PC-3 (cell line): ENCODE results near the gene C12orf54. TPM values are rescaled to one million over a fixed set of nuclear protein-coding genes. Genes with fewer than 3 reads are reported as not detected.
"Not testable (repeated sequence)": the region's sequence is repeated elsewhere in the genome, so short reads cannot be mapped to it uniquely, and the experiment has no call there.

Experiments used
- ATAC-seq: fragments of 200-7000 bp; cut with Tn5 transposase; 2 replicates; pipeline ENCODE4 v1.9.1; 2020; ENCODE audit warnings: mild to moderate bottlenecking, moderate library complexity
- BruUV-seq: library from RNA; stranded (reverse); fragments of 400-500 nt; replicated peaks from 2 replicates; lab custom pipeline; 2021; lab: Mats Ljungman, UMichigan
- CTCF ChIA-PET: fragments of 300-600 bp; sonication (Branson Sonifier 250); formaldehyde crosslinking; loops from one replicate; lab custom pipeline; 2022; ENCODE audit warnings: antibody characterized with exemption; lab: Charles Lee
- POLR2A ChIA-PET: fragments of 300-600 bp; sonication (Branson Sonifier 250); formaldehyde crosslinking; loops from one replicate; lab custom pipeline; 2022; ENCODE audit warnings: antibody characterized with exemption; ENCODE audit not compliant: unreplicated experiment; lab: Charles Lee
- DNase-seq: peaks from one replicate; pipeline ENCODE4 v3.0.0-alpha.2; 2015
- H2AFZ ChIP-seq: fragments of 300-600 bp; sonication (generic); 2 replicates; pipeline ENCODE4 v1.6.0; 2016; ENCODE audit warnings: antibody characterized with exemption, low read length
- H3F3A ChIP-seq: fragments of 300-600 bp; sonication (generic); one replicate; pipeline ENCODE4 v1.6.0; 2017; ENCODE audit warnings: antibody characterized with exemption, low read length, control low read depth, mild to moderate bottlenecking; ENCODE audit not compliant: unreplicated experiment
- H3K27ac ChIP-seq: fragments of 300-600 bp; sonication (generic); 2 replicates; pipeline ENCODE4 v1.5.1; 2016; ENCODE audit warnings: mild to moderate bottlenecking, low read length
- H3K27me3 ChIP-seq: fragments of 300-600 bp; sonication (generic); 2 replicates; pipeline ENCODE4 v1.6.1; 2016; ENCODE audit warnings: low read length, mixed read lengths
- H3K36me3 ChIP-seq: fragments of 300-600 bp; sonication (generic); 2 replicates; pipeline ENCODE4 v1.6.1; 2016; ENCODE audit warnings: low read depth, mixed run types, low read length, mixed read lengths
- H3K4me1 ChIP-seq: fragments of 300-600 bp; sonication (generic); 2 replicates; pipeline ENCODE4 v1.5.1; 2016; ENCODE audit warnings: low read length; ENCODE audit not compliant: insufficient read depth
- H3K4me2 ChIP-seq: fragments of 300-600 bp; sonication (generic); 2 replicates; pipeline ENCODE4 v1.6.0; 2016; ENCODE audit warnings: low read length
- H3K4me3 ChIP-seq: fragments of 300-600 bp; sonication (generic); 2 replicates; pipeline ENCODE4 v1.5.1; 2016; ENCODE audit warnings: mild to moderate bottlenecking, low read length, mixed read lengths
- H3K79me2 ChIP-seq: fragments of 300-600 bp; sonication (generic); 2 replicates; pipeline ENCODE4 v1.6.1; 2017; ENCODE audit warnings: low read length, mixed read lengths
- H3K9ac ChIP-seq: fragments of 300-600 bp; sonication (generic); 2 replicates; pipeline ENCODE4 v1.6.0; 2016; ENCODE audit warnings: mild to moderate bottlenecking, low read length
- H3K9me2 ChIP-seq: fragments of 300-600 bp; sonication (generic); replicated peaks from 2 replicates; pipeline ENCODE4 v1.6.1; 2016; ENCODE audit warnings: mixed run types, low read length, mixed read lengths
- H3K9me3 ChIP-seq: fragments of 300-600 bp; sonication (generic); 2 replicates; pipeline ENCODE4 v1.6.1; 2016; ENCODE audit warnings: low read length, mixed read lengths
- H4K20me1 ChIP-seq: fragments of 300-600 bp; sonication (generic); 2 replicates; pipeline ENCODE4 v1.6.1; 2016; ENCODE audit warnings: low read length, mixed read lengths
- EZH2 ChIP-seq: fragments of 300-600 bp; sonication (generic); IDR thresholded peaks from one replicate; pipeline ENCODE4 v1.6.1; 2017; ENCODE audit warnings: antibody characterized with exemption, mild to moderate bottlenecking, low read length; ENCODE audit not compliant: unreplicated experiment
- EZH2phosphoT487 ChIP-seq: fragments of 300-600 bp; sonication (generic); IDR thresholded peaks from 2 replicates; pipeline ENCODE4 v1.6.1; 2018; ENCODE audit warnings: mild to moderate bottlenecking, antibody characterized with exemption, low read length, borderline replicate concordance
- intact Hi-C: fragments of 100-400 bp; cut with micrococcal nuclease; formaldehyde crosslinking; loops from 2 replicates; pipeline ENCODE4 v1.9.0; 2023
- total RNA-seq: library from RNA; depleted of rRNA; stranded (reverse); fragments of >200 nt; gene quantifications from 2 replicates; pipeline ENCODE4 v1.2.3, GENCODE V29; 2014
- TF ChIP-seq, protein P1 (sequence below): fragments of 300-600 bp; sonication (generic); conservative IDR thresholded peaks from 2 replicates; pipeline ENCODE4 v1.5.1; 2017; ENCODE audit warnings: antibody characterized with exemption, low read depth, mild to moderate bottlenecking, low read length

Gene C12orf54
- total RNA-seq, 1 experiment from 2014 or later, result not detected

DNA sequence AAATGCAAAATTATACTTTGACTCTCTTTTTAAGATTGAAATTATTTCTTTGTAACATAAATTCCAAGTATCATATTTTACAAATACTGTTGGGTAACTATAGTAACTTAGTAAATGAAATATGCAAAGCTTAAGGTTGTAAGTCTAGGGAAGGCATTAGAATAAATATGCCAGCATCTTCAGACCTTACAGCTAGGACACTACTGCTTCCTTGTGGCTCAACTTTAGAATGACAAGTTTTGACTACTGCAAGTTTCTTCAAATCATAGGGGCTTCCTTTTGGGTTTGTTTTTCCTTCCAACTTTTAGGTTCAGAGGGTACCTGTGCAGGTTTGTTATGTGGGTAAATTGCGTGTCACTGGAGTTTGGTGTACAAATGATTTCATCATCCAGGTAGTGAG lies 27.6 kb upstream of the C12orf54 start:
- ATAC-seq, result peak; percentile 49
- H3K9me2 ChIP-seq, result no peaks in the 10 kb centered on the region
- BruUV-seq, result no TSS peak

DNA sequence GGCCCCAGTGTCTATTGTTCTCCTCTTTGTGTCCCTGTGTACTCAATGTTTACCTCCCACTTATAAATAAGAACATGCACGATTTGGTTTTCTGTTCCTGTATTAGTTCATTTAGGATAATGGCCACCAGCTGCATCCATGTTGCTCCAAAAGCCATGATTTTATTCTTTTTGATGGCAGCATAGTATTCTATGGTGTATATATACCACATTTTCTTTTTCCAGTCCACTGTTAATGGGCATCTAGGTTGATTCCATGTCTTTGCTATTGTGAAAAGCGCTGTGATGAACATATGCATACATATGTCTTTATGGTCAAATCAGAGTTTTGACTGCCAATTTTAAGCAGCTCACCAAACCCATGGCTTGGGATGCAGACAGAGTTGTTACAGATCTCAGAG lies 27.2 kb upstream of the C12orf54 start:
- POLR2A ChIA-PET, result no interaction called here
- CTCF ChIA-PET, result no interaction called here
- BruUV-seq, result no TSS peak
- H3K4me2 ChIP-seq, result no peak overlapping the region
- no peaks in the 10 kb centered on the region for H3K79me2 ChIP-seq
- H3K9me3 ChIP-seq, result no peaks in the 10 kb centered on the region
- no peak for DNase-seq
- TF ChIP-seq EZH2phosphoT487 (no peak), EZH2 (no peak)
- TF ChIP-seq, protein P1, sequence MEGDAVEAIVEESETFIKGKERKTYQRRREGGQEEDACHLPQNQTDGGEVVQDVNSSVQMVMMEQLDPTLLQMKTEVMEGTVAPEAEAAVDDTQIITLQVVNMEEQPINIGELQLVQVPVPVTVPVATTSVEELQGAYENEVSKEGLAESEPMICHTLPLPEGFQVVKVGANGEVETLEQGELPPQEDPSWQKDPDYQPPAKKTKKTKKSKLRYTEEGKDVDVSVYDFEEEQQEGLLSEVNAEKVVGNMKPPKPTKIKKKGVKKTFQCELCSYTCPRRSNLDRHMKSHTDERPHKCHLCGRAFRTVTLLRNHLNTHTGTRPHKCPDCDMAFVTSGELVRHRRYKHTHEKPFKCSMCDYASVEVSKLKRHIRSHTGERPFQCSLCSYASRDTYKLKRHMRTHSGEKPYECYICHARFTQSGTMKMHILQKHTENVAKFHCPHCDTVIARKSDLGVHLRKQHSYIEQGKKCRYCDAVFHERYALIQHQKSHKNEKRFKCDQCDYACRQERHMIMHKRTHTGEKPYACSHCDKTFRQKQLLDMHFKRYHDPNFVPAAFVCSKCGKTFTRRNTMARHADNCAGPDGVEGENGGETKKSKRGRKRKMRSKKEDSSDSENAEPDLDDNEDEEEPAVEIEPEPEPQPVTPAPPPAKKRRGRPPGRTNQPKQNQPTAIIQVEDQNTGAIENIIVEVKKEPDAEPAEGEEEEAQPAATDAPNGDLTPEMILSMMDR, result no peak
- H3K36me3 ChIP-seq, result no peaks in the 10 kb centered on the region
- intact Hi-C loops, result loop anchor here (10.0 kb wide), 1 partner anchor 260 kb away; no protein-coding TSS in a partner anchor
- no peaks in the 10 kb centered on the region for H3K9me2 ChIP-seq
- H3K27me3 ChIP-seq, result peaks cover 43% of the 10 kb centered on the region
- H3K27ac ChIP-seq, result no peak overlapping the region
- no peak overlapping the region for H2AFZ ChIP-seq
- no peak overlapping the region for H3K4me3 ChIP-seq
- no peaks in the 10 kb centered on the region for H3K4me1 ChIP-seq
- no peaks in the 10 kb centered on the region for H4K20me1 ChIP-seq
- no peak overlapping the region for H3K9ac ChIP-seq
- no peaks in the 10 kb centered on the region for H3F3A ChIP-seq
- ATAC-seq, result no peak

More for the DNA sequence above, 27.6 kb upstream of the C12orf54 start:
- Histone ChIP-seq H4K20me1 (no peaks in the 10 kb centered on the region), H3K4me3 (no peak overlapping the region), H3K27ac (no peak overlapping the region), H3K9ac (no peak overlapping the region), H3K27me3 (peaks cover 39% of the 10 kb centered on the region), H3K36me3 (no peaks in the 10 kb centered on the region), H3K4me2 (no peak overlapping the region), H3F3A (no peaks in the 10 kb centered on the region), H3K4me1 (no peaks in the 10 kb centered on the region), H2AFZ (no peak overlapping the region), H3K9me3 (no peaks in the 10 kb centered on the region), H3K79me2 (no peaks in the 10 kb centered on the region)
- ChIA-PET CTCF (interaction anchor here (0.5 kb wide), 1 partner anchor 283 kb away, joined by 9 read pairs; no protein-coding TSS in a partner anchor), POLR2A (no interaction called here)
- no peak for TF ChIP-seq EZH2
- TF ChIP-seq, protein P1, result peak; percentile 72
- DNase-seq, result peak; percentile 58
- intact Hi-C loops, result loop anchor here (1.0 to 10.0 kb wide), 3 partner anchors 203 to 370 kb away; no protein-coding TSS in a partner anchor

DNA sequence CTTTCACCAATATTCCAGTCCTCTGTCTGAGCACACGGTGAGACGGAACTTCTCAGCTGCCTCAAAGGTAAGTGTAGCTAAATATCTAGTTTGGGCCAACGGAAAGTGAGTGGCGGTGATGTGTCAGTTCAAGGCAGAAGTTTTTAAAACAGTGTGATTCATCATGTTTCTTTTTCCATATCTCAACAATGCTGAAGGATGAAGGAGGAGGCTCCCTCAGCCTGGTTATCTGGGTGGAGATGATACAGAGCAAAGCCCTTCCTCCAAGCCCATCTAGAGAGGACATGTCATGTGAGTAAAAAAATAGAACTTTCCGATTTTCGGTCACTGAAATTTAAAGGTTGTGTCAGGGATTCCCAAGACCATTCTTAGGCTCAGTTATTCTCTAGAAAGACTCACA lies 23.0 kb upstream of the C12orf54 start:
- TF ChIP-seq EZH2phosphoT487, result no peak
- TF ChIP-seq, protein P1, result no peak
- TF ChIP-seq EZH2, result no peak
- H3K4me2 ChIP-seq, result no peak overlapping the region
- H3K27ac ChIP-seq, result no peak overlapping the region
- H3K79me2 ChIP-seq, result no peaks in the 10 kb centered on the region
- H4K20me1 ChIP-seq, result no peaks in the 10 kb centered on the region
- POLR2A ChIA-PET, result no interaction called here
- no peaks in the 10 kb centered on the region for H3K9me3 ChIP-seq
- no peaks in the 10 kb centered on the region for H3F3A ChIP-seq
- DNase-seq (no peak), ATAC-seq (no peak)
- no peak overlapping the region for H3K9ac ChIP-seq
- no peaks in the 10 kb centered on the region for H3K36me3 ChIP-seq
- H3K4me3 ChIP-seq, result no peak overlapping the region
- no peaks in the 10 kb centered on the region for H3K9me2 ChIP-seq
- H3K27me3 ChIP-seq, result peaks cover 57% of the 10 kb centered on the region
- H3K4me1 ChIP-seq, result no peaks in the 10 kb centered on the region
- no peak overlapping the region for H2AFZ ChIP-seq
- intact Hi-C loops, result loop anchor here (10.0 kb wide), 1 partner anchor 264 kb away; no protein-coding TSS in a partner anchor
- CTCF ChIA-PET, result no interaction called here
- no TSS peak for BruUV-seq

DNA sequence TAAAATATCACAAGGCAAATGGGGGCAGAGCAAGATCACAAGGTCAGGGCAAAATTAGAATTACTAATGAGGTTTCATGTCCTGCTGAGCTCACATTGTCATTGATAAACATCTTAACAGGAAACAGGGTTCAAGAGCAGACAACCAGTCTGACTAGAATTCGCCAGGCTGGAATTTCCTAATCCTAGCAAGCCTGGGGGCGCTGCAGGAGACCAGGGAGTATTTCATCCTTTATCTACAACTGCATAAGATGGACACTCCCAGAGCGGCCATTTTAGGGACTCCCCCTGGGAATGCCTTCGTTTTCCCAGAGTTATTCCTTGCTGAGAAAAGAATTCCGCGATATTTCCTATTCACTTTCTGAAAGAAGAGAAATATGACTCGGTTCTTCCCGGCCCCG lies 13.3 kb upstream of the C12orf54 start:
- CTCF ChIA-PET, H3K9me2 ChIP-seq: not testable (repeated sequence)

More for the DNA sequence above, 13.3 kb upstream of the C12orf54 start:
- H2AFZ ChIP-seq, intact Hi-C loops, POLR2A ChIA-PET, H3K27me3 ChIP-seq, ATAC-seq, H3K9ac ChIP-seq, BruUV-seq, H4K20me1 ChIP-seq, H3K4me2 ChIP-seq, H3K79me2 ChIP-seq, H3K4me3 ChIP-seq, H3K36me3 ChIP-seq, H3K4me1 ChIP-seq, H3F3A ChIP-seq, H3K27ac ChIP-seq, DNase-seq: not testable (repeated sequence)
- peaks cover 16% of the 10 kb centered on the region; the same call in 1 of the 2 replicates for H3K9me3 ChIP-seq
